Right forelimb (tissue), 1 donor: ENCODE results near the gene SZT2.
"Not testable (repeated sequence)": the region's sequence is repeated elsewhere in the genome, so short reads cannot be mapped to it uniquely, and the experiment has no call there.

Source experiments
- DNase-seq: peaks from one replicate; pipeline ENCODE4 v3.0.0-alpha.2; 2018

Gene SZT2

DNA sequence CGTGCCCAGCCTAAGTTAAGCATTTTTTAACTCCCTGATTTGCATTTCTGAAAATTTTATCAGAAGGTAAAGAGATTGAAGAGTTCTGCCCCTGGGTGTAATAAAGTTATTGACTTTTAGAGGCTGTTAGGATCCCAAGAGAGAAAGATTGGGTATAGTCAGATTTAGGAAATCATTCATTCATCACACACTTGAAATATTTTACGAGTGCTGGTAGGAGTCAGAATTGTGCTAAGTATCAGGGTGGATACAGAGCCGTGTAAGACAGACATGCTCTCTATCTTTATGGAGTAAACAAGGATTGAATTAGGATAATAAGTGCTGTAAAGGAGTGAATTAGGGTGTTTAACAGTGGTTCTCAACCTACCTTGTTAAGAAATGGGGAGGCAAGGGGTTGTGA lies 3.0 kb downstream of the SZT2 start:
- DNase-seq: no peak

DNA sequence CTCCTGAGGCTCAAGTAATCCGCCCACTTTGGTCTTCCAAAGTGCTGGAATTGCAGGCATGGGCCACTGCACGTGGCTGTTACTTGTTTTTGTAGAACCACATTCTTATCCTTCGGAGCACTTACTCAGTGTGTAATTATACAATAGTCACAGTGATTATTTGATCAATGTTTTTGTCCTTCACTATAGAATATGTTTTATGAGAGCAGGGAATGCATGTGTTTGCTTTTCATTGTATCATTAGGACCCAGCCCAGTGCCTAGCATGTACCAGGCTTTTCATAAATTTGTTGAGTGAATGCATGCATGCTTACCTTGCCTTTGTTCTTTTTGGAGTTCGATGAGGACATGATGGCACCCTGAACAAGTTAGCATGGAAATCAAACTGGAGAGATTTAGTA lies 5.8 kb downstream of the SZT2 start:
- DNase-seq: no peak

DNA sequence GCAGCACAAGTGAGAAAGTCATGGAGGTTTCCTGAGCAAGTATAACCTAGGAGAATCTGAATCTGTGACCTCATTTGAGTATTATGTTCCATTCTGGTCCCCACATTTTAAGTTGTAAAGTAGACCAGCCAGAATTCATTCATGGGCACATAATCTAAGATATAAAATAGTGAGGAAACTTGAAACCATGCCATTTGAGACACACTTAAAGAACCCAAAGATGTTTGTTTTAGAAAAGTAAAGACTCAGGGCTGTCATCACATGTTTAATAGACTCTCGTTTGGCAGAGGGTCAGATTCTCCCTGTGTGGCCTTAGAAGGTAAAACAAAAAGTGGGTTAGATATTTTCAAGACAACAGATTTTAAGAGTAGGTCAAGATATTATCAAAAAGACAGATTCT lies 6.4 kb downstream of the SZT2 start:
- no peak for DNase-seq

DNA sequence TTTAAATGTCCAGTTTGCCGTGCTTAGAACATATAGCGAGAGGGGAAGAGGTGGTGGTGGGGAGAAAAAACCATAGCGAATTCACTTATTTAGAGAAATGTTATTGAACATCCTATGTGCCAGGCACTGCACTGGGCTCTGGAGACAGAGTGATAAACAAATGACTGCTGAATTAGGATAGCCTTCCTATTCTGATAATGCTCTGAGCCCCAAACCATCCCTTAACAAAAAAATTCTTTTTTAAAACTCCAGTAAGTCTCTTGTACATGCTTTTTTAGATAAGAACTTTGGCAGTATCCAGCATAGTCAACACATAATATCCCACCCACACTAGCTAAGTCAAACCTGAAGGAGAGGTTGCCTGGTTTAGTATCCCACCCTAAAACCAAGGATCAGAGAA lies 8.5 kb downstream of the SZT2 start:
- no peak for DNase-seq

DNA sequence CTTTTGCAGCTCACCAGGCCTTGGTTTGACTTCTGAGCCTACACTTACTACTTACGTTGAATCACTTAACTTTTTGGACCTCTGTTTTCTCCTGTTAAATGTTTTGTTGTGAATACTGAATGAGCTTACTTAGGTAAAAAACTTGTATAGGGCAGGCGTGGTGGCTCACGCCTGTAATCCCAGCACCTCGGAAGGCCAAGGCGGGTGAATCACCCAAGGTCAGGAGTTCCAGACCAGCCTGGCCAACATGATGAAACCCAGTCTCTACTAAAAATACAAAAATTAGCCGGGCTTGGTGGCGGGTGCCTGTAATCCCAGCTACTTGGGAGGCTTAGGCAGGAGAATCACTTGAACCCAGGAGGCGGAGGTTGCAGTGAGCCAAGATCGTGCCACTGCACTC lies 10.7 kb downstream of the SZT2 start:
- DNase-seq: not testable (repeated sequence)

DNA sequence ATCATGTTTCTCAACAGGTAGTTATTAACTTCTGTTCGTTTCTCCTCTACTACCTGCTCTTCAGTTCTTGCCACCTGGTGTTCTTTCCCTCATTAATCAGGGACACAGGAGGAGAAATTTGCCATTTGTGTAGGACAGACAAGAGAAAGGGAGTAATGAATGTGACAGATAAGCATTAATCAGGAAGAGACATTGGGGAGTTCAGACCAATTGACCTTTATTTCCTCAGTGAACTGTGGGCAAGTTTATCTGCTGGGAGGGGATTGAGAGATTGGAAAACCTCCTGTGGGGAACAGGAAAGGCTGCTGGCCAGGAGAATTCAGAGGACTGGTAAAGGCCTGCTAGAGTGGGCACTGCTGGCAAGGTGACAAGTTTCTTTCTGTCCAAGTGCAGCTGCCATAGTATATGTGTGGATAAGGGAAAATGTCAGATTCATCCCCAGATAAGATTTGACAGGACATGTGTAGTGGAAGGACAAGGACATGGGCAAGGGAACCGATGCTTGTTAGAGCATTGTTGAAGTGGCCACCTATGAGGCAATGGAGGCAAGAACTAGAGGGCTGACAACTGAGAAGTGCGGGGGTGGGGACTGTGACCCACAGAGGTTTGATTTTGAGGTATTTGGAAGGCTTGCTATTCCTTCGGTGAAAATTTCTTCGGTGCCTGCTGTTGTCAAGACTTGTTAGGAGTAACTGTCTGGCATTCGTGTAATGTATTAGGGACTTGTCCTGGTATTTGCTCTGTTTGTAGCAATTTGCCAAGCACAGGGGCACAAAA lies 12.6 kb downstream of the SZT2 start:
- no peak for DNase-seq

DNA sequence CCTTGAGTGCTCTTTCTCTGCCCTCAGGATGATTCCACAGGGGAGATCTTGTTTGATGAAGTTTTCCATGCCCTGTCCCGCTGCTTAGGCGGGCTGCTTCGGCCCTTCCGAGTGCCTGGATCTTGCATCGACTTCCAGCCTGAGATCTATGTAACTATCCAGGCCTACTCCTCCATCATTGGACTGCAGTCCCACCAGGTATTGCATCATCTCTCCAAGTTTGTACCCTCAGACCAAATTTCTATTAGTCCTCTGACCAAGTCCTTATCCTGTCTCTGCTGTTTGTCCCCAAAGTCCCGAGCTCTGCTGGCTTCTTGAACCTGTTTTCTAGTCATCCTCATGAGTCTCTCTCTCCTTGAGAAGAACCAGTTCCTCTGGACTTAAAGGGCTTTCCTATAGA lies 14.7 kb downstream of the SZT2 start:
- DNase-seq: no peak

DNA sequence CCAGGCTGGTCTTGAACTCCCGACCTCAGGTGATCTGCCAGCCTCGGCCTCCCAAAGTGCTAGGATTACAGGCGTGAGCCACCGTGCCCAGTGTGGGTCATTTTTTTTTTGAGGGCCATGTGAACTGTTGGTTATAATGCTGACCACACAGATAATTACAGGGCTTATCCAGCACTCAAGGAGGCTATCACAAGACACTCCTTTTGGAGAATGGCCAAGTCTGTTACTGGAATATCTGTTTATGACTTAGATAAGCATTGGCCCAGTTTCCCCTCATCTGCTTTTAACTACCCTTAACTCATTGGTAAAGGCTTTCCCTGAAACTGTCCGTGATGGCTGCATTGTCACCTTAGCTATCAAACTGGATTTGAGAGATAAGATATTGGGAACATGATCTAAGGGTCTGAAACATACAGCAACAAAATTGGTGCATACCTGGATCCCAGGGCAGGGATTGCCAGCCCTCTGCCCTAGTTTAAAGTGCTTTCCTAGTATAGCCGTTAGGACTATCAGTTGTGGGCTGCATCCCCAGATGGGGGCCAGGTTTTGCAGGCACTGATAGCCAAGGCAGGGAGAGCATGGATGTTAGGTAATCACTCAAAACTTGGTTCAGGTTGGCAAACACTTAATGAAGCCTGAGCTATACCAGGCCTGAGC lies 15.6 kb downstream of the SZT2 start:
- no peak for DNase-seq

DNA sequence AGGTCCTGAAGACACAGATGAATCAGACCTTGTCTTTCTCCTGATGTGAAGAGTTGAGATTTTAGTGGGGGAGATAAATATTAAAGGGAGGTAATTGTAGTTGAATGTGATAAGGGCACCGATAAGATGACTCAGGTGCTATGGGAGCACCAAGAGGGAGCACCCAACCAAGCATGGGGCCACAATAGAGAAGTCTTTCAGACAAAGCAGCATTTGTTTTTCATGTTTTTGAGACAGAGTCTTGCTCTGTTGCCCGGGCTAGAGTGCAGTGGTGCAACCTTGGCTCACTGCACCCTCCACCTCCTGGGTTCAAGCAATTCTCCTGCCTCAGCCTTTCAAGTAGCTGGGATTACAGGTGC lies 16.2 kb downstream of the SZT2 start:
- no peak for DNase-seq

DNA sequence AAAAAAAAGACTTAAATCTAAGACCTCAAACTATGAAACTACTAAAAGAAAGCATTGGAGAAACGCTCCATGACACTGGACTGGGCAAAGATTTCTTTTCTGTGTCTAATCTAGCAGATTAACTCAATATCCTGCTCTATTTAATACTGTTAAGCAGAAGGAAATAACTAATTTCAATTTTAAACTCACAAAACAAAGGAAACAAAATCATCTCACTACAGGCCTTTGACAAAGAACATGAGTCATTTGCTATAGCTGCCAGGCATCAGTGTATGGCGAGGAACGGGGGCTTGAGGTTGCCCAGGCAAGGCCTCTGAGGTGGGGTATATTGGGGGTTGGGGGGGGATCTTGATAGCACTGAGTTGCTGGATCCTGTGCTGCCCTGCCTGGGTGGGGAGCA lies 20.9 kb downstream of the SZT2 start:
- no peak for DNase-seq

DNA sequence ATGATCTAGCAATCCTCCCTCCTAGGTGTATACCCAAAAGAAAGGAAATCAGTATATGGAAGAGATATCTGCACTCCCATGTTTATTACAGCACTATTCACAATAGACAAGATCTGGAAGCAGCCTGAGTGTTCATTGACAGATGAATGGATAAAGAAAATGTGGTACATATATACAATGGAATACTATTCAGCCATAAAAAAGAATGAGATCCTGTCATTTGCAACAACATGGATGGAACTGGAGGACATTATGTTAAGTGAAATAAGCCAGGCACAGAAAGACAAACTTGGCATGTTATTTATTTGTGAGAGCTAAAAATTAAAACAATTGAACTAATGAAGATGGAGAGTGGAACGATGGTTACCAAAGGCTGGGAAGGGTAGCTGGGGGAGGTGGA lies 23.7 kb downstream of the SZT2 start:
- DNase-seq: not testable (repeated sequence)

DNA sequence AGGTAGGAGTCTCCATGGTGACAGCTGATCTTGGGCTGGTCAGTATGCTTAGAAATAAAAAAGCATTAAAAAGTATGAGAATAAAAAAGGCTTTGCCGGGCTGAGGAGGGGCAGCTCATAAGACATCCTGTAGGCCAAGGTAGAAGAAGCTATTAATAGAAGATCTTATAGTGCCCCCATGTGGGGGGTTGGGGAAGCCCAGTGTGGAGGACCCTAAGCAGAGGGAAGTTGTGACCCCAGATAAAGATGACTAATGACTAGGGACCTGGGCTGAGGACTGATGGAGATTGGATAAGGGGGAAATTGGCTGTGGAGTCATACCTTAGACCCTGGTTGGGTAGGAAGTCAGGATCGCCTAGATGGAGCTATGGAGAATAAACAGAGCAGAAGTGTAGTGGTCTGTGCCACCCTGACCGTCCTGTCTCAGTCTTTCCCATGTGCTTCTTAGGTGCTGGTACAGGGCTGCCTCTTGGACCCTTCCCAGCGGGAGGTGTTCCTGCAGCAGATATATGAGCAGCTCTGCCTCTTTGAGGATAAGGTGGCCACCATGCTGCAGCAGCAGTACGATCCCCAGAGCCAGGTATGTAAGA lies 25.0 kb downstream of the SZT2 start:
- DNase-seq: no peak

DNA sequence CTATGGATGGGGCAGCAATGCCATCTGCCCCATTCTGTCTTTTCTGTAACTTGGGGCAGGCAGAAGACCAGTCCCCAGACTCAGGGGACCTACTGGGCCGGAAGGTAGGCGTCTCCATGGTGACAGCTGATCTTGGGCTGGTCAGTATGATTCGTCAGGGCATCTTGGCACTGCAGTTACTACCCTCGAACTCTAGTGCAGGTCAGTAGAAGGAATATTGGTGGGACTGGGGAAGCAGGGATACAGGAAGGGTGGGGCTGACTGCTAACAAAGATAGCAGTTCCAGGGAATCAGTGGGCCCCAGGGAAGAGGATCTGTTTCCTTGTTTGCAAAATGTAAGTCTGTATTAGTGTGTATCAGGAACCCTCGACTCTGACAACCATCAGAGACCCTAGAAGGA lies 26.2 kb downstream of the SZT2 start:
- DNase-seq: no peak

DNA sequence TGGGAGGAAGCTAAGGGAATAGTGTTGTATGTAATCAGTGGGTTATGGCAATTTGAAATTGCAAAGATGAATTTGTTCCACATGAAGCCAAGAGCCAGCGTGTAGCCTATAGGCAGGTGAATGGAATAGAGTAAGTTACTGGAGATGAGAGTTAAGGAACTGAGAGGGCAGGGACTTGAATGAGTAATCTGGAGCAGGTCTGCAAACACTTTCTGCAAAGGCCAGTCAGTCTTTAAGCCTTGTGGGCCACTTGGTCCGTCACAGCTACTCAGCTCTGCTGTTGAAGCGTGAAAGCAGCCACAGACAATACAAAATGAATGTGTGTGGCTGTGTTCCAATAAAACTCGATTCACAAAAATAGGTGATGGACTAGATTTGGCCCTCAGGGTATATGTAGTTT lies 29.2 kb downstream of the SZT2 start:
- DNase-seq: no peak

DNA sequence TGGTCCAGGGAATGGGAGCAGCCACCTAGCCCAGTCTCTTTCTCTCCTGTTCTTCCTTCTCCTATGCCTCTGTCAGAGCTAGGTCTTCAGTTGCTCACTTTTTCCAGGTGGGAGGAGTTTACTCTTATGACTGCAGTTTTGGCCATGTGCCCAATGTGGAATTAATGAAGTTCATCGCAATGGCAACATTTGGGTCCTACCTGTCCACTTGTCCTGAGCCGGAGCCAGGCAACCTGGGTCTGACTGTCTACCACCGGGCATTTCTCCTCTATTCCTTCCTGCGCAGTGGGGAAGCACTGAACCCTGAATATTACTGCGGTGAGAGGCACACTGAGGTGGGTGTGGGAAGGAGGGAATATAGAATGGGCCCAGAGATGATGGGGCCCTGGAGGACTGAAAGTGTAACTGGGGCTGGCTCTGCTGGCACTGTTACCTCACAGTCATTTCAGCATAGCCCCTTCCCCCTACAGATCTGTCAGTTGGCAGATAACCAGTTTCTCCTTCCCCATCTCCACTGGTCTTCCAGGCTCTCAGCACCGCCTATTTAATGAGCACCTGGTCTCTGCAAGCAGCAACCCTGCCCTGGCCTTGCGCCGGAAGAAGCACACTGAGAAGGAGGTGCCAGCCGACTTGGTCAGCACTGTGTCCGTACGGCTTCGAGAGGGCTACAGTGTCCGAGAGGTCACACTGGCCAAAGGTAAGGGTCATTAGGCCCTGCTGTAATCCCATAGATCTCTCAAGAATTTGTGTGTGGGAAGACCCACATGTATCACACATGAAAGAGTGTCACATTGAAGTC lies 30.1 kb downstream of the SZT2 start:
- no peak for DNase-seq

DNA sequence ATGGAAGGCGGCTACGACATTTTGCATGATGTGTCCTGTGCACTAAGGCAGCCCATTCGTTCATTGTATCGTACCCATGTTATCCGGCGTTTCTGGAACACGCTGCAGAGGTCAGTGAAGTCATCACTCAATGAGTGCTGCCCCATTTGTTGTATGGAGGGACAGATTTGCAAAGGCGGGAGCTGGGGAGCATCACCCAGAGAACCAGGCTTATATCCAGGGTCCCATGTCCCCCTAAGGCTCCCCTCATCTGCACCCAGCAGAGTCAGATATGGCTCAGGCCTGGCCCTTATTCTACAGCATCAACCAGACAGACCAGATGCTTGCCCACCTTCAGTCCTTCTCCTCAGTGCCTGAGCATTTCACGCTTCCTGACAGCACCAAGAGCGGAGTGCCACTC lies 31.2 kb downstream of the SZT2 start:
- DNase-seq: no peak

DNA sequence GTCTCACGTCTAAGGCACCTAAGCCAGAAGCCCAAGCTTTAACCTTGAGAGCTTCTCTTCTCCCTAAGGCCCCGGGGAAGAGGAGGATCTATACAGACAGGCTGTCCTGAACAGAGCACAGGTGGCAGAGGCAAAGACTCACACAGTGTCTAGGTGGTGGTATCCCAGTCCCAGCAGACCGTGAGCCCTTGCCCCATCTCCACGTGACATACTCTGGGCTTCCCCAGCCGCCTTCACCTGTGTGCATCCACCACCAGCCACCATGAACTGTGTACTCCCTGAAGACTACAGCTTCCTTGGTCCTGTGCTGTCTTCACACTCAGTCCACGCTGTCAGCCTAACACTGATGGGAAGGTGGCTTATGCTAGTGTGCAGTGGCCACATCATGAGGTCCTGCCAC lies 31.7 kb downstream of the SZT2 start:
- DNase-seq: no peak

DNA sequence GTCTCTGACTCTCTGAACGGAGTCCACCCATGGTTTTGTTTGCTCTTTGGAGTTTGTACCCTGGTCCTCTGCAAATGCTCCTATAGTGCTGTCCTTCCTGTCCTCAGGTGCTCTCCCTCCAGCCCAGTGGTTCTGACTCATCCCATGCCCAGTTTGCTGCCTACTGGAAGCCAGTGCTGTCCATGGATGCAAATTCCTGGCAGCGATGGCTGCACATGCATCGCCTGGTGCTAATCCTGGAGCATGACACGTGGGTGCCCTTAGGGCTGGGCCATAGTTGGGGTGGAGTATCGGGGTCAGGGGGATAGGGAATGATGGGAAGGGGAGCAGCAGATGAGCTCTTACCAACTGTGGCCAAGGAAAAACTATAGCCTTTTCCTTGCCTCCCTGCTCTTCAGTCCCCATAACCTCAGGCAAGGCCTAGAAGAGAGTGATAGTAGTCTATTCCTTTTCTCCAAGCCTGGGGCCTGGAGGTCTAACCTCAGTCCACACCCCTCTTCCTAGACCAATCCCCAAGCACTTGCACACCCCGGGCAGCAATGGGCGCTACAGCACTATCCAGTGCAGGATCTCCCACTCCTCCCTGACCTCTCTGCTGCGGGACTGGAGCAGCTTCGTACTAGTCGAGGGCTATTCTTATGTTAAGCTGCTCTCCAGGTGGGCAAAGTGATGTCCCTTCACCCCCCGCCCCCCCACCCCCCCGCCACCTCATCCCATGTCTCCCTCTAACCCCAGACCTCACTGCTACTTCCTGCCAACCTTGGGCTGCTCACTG lies 32.5 kb downstream of the SZT2 start:
- DNase-seq: no peak

DNA sequence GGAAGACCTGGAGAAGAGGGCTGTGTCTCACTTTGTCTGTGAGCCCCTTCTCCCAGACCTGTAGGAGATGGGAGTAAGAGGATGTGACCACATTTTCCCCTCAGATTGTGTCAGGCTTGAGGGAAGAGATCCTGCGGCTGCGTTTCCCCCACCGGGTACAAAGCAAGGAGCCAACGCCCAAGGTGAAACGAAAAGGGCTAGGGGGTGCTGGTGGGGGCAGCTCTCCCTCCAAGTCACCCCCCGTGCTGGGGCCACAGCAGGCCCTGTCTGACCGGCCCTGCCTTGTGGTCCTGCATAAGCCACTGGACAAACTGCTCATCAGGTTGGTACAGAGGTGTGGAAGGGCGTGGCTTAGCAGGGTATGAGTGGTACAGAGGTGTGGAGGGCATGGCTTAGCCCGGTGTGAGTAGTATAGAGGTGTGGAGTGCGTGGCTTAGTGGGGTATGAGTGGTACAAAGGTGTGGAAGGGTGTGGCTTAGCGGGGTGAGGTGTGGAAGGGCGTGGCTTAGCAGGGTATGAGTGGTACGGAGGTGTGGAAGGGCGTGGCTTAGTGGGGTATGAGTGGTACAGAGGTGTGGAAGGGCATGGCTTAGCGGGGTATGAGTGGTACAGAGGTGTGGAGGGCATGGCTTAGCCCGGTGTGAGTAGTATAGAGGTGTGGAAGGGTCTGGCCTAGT lies 33.4 kb downstream of the SZT2 start:
- no peak for DNase-seq

DNA sequence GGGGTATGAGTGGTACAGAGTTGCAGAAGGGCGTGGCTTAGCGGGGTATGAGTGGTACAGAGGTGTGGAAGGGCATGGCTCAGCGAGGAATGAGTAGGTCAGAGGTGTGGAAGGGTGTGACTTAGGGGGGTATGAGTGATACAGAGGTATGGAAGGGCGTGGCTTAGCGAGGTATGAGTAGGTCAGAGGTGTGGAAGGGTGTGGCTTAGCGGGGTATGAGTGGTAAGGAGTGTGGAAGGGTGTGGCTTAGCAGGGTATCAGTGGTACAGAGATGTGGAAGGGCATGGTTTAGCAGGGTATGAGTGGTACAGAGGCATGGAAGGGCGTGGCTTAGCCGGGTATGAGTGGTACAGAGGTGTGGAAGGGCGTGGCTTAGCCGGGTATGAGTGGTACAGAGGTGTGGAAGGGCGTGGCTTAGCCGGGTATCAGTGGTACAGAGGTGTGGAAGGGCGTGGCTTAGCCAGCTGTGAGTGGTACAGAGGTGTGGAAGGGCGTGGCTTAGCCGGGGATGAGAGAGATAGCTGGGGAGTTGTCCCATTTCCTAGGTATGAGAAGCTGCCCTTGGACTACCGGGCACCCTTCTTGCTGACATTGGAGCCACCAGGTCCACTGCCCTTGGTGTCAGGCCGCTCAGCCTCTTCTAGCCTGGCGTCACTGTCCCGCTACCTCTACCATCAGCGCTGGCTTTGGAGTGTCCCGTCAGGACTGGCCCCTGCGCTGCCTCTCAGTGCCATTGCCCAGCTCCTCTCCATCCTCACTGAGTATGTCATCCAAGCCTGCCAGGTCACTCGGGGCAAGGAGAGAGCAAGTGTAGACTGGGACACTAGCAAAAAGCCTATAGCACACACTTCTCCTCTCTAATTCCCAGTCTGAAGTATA lies 34.2 kb downstream of the SZT2 start:
- DNase-seq: no peak

DNA sequence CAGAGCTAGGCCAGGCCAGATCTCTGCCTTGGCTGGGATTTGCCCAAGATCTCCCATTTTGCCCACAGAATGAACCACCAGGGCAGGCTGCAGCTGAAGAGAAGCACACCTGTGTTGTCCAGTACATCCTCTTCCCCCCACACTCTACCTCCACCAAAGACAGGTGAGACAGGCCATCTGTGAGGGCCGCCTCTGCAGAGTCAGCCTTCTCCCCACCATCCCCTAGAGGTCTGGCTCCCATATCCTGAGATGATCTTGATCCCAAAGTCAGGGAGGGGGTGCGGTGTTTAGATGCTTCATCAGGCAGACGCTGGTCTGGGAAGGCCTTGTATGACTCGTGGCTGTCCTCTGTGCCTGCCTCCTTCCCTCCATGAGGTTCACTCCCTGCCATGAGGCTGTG lies 35.3 kb downstream of the SZT2 start:
- DNase-seq: peak; percentile 10
